ENCODE results near the gene BMP4.

Gene BMP4

GRCh38 chr14:53964249-53964648 lies 7.6 kb upstream of the BMP4 start:
- no peak for DNase-seq (ENCODE audit: low read depth in 4 of 4, low spot score in 1 of 4)

DNA sequence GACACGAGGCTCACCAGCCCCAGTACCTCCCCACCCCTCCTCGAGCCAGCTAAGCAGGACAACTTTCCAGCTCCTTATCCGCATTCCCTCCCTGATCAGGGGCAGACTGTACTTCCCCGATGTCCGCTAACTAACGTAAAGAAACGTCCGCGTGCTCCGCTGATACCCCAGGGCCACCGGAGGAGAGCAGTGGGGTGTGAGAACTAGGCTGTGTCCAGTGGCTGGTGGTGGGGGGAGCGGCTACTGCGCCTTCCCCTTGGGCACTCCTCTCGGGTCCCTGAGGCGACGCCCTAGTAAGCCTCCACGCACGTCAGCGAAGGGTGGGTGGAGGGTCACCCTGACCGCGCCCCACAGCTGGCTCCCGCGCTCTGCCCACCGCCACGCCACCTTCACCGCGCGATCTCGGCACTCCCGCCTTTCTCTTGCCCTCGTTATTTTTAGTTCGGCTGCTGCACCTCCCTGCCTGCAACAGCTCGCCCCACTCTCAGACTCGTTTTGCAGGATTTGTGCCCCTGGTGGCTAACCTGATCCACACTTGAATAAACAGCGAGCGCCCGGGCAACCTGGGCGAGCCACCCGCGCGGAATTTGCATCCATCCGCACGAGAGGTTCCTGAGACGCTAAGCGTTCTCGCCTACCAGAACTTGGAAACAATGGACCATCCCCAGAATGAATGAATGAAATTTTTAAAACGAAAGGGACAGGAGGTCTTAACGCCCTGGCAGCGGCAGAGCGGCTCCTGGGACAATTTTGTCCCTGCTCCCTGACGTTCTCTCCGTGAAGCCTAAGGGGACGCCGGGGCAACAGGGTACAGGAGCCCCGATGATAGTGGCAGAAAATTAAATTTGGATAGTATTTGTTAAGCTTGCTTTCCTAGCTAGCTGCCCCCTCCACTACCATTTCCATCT lies 6.9 kb upstream of the BMP4 start:
- DNase-seq (ENCODE audit: low read depth in 4 of 4, low spot score in 1 of 4): no peak

GRCh38 chr14:53962953-53963319 lies 6.3 kb upstream of the BMP4 start:
- no peak for DNase-seq (ENCODE audit: low read depth in 4 of 4, low spot score in 1 of 4)

- no peak for DNase-seq (ENCODE audit: low read depth in 4 of 4, low spot score in 1 of 4)
These were observed 2.0 kb upstream of the BMP4 start for GRCh38 chr14:53958628-53959027.

GRCh38 chr14:53957739-53958138 lies 1.1 kb upstream of the BMP4 start:
- no peak for DNase-seq (ENCODE audit: low read depth in 4 of 4, low spot score in 1 of 4)

DNA sequence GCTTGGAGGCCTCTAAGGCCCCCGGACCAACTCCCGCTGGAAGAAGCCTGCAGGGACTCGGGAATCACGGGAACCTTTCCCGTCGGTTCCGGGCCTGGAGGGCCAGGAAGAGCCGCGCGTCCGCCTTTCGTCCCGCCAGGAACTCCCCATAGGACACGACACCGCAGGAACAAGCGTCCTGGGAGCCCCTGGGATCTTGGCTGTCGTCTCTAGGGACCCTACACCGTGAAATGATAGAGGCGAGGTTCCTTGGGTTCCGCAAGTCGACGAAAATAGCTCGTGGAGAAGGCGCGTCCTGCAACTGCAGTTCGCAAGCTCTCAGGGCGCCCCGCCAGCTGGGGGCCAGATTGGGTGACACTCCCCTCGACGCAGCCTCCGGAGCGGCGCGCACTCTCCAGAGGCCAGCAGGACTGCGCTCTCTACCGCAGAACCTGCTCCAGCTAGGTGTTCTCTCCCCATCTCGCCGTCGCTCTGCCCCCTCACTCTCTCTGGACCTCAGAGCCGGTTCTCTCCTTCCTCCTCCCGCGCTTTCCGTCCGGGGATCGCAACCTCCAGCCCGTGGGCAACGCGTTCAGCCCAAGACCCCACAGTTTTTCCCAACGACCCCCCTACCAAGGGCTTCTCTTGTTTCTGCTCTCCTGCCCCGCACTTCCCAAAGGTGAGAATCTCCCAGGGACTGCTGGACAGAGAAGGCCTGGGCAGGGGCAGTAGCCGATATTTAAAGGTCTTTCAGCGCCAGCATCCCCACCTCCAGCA lies 776 bp downstream of the BMP4 start:
- DNase-seq (ENCODE audit: low read depth in 4 of 4, low spot score in 1 of 4): no peak

DNA sequence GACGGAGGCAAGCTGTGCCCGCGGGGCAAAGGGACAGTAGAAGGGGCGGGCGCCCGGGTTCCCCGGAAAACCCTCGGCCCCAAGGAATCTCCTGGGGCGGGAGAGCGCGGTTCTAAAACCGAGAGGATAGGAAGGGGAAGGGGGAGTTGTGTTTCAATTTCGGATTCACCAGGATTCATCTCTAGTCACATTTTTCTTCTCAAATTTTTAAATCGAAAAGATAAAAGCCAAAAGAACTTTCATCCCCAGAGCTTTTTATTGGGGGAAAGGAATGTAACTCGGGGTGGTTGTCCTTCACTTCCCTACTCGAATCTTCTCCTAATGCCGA lies 1.4 kb downstream of the BMP4 start:
- no peak for DNase-seq (ENCODE audit: low read depth in 4 of 4, low spot score in 1 of 4)

GRCh38 chr14:53954551-53955228 lies 1.9 kb downstream of the BMP4 start:
- no peak for DNase-seq (ENCODE audit: low read depth in 4 of 4, low spot score in 1 of 4)

DNA sequence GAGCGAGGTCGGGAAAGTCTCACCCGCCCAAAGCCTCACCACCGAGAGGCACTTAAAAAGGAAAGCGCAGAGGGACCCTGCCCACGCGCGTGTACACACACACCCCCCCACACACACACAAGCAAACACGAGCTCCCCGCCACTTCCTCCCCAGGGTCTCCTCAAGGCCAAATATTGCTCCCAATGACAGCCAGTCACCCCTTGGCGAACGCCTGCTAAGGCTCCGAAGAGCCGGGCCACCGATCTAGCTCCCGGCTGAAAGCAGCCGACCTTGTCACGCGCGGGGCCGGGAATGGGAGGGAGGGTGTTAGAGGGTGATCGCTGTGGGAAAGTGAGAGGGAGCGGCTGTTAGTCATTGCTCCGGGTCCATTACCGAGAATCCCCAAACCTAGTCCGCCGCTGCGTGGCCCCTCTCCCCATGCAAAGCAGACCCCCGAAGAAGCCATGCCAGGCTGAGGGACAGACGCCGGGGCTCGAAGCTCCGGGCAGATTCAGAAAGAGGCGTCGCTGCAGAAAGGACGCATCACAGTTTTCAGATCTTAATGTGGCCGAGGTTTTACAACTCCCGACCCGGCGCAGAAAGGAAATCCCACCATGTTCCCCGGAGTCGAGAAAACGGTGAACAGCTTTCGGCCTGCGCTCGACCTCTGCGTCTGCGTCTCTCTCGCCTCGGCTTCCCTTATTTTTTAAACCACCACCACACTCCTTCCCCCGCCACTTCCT lies 2.6 kb downstream of the BMP4 start:
- DNase-seq (ENCODE audit: low read depth in 4 of 4, low spot score in 1 of 4): no peak

DNA sequence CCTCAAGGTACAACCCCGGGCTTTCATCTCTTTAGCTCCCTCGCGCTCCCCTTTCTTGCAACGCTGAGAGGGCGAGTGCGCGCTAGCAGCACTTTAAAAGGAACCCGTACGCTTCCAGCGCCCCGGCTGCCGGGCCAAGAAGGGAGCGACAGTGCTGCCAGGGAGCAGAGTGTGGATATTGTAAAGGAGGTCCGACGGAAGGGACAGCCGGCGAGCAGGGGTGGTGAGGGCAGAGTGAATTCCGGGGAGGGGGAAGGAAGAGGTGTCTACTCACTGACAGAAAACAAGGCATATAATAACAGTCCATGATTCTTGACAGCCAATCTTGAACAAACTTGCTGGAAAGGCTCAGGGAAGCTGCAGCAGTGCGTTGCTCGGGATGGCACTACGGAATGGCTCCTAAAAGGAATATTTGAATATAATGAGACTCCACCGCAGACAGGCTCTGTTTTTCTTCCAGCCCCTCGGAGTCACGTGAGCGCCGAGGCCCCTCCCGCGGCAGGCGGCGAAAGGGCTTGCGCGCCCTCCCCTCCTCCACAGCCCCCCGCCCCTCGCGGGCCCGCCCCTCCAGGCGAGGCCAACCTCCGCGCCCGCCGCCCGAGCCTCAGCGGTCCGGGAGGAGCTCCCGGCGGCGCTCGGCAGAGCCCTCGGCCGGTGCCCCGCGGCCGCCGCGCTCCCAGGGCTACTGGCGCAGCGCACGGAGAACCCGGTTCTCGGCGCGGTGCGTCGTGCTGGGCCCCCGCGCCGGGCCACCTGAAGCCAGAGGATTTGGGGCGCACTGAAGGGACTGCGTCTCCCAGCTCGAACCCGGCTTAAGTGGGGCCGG lies 3.4 kb downstream of the BMP4 start:
- no peak for DNase-seq (ENCODE audit: low read depth in 4 of 4, low spot score in 1 of 4)

DNA sequence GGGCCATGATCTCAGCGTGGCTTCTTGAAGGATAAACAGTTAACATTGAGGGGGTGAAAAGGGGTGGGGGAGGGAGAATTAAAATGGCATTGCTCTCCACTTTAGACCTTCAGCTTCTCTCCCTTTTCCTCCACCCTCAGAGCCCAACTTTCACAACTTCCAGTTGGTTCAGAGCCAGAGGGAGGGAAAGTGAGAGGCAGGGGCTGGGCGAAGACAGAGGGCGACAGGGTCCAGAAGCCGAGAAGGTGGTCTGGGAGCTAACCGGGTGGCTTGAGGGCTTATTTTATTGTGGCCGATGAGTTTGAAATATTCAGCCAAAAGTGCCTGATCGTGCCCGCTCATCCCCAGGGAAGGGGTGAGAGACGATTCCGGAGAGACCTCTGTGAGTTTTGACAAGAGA lies 4.1 kb downstream of the BMP4 start:
- DNase-seq (ENCODE audit: low read depth in 4 of 4, low spot score in 1 of 4): no peak

GRCh38 chr14:53951627-53952303 lies 4.9 kb downstream of the BMP4 start:
- DNase-seq (ENCODE audit: low read depth in 4 of 4, low spot score in 1 of 4): no peak

DNA sequence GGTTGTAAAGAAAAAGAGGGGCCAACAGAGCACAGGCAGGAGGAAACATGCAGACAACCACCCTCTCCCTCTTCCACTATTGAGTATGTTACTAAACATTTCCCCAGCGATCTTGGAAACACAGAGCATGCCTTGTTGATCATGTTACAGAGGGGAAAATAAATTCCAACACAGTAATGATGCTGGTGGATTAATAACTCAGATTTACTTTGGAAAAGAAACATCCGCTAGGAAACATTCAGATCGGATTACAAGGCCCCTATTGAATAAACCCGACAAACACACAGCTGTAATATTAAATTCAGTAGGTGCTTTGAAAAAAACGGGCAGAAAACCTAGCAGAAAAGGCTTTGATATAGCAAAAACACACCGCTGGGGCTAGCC lies 5.4 kb downstream of the BMP4 start:
- no peak for DNase-seq (ENCODE audit: low read depth in 4 of 4, low spot score in 1 of 4)

- no peak for DNase-seq (ENCODE audit: low read depth in 4 of 4, low spot score in 1 of 4)
These were observed 6.4 kb downstream of the BMP4 start for GRCh38 chr14:53950031-53950793.

- no peak for DNase-seq (ENCODE audit: low read depth in 4 of 4, low spot score in 1 of 4)
These were observed 7.4 kb downstream of the BMP4 start for GRCh38 chr14:53949201-53949600.

DNA sequence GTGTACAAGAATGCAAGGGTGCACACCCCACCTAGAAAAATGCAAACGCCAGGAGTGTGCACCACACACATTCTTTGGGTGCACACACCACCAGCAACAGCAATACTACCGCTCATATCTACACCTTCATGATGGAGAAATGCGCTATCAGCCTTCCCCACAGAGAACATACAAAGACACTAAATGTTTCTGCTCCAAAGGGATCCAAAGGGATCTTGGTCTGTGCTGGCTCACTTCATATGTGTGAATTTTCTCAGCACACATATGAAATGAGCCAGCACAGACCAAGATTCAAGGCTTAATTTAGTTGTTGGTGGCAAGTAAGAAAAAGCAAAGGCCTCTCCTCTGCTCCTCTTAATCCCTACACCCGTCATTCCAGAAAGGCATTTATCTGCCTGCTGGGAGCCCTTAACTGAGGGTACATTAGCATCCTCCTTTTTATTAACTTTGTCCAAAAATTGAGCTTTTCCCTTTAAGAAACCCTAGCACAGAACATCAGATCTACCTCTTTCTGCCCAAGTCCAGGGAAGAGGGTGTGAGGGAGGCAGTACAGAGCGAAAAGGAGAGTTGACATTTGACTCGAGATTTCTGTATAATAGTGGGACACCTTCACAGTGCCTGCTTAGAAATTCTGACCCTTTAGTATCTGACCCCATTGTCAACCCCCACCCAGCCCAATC lies 8.3 kb downstream of the BMP4 start:
- DNase-seq (ENCODE audit: low read depth in 4 of 4, low spot score in 1 of 4): no peak

DNA sequence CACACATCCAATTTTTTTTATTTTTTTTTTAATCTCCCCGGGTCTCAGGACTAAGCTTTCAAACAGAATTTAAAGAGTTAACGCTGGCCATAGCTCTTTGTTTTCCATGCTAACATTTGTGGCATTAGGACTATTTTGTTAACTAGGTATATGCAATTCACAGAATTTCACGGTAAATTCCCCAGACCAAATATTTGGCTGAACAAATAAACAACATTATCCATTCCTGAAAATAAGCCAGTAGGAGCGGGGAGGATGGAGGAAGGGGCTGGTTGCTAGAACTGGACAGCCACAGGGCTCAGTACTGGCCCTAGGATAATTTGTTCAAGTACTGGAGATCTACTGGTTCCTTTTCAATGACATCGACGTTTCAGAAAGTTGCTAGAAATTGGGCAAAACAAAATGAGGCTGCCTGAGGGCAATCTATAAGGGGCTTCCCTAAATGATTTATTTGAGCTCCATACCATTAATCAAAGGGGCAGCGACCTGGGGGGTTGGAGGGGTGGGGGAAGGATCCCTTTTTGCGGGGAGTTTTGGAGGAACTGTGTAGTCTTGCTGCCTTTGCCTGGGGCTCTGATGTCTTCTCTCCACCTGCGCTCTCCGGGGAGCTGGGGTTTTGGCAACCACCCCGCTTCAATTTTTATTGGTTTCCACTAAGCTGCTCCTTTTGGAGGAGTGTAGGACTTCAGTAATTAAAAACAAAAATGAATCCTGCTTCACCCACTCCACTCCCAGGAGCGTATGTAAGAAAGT lies 9.0 kb downstream of the BMP4 start:
- DNase-seq (ENCODE audit: low read depth in 4 of 4, low spot score in 1 of 4): no peak

- DNase-seq (ENCODE audit: low read depth in 4 of 4, low spot score in 1 of 4): no peak
These were observed 9.6 kb downstream of the BMP4 start for GRCh38 chr14:53947094-53947445.
